K562 (cell line): ENCODE results near the gene DTYMK. TPM values are rescaled to one million over a fixed set of nuclear protein-coding genes. Genes with fewer than 3 reads are reported as not detected.

Experiments
- ARNT ChIP-seq, 2 experiments: fragments of 450-650 bp; IDR thresholded peaks; 2 replicates each; pipeline ENCODE4 v1.6.1; 2016; ENCODE audit warnings: mild to moderate bottlenecking in 1 of 2
- BACH1 ChIP-seq: fragments of 200-800 bp; sonication (Bioruptor generic); IDR thresholded peaks from 2 replicates; pipeline ENCODE4 v1.6.1; 2016; ENCODE audit warnings: missing genetic modification characterization, missing compliant biosample characterization
- KLF1 ChIP-seq: fragments of 450-650 bp; IDR thresholded peaks from 2 replicates; pipeline ENCODE4 v1.6.1; 2016; ENCODE audit warnings: missing genetic modification characterization, missing compliant biosample characterization
- MCM2 ChIP-seq: fragments of 450-650 bp; IDR thresholded peaks from 2 replicates; pipeline ENCODE4 v1.6.1; 2017; ENCODE audit warnings: low read depth, mild to moderate bottlenecking
- MTF1 ChIP-seq: fragments of 250-450 bp; sonication (Bioruptor Pico); IDR thresholded peaks from 2 replicates; pipeline ENCODE4 v1.9.0; 2021; ENCODE audit warnings: moderate library complexity, mild to moderate bottlenecking, inconsistent platforms, borderline replicate concordance
- NFYB ChIP-seq: IDR thresholded peaks from 2 replicates; pipeline ENCODE4 v1.6.1; 2011; ENCODE audit warnings: mild to moderate bottlenecking, moderate library complexity; ENCODE audit not compliant: insufficient read length; ENCODE audit errors: extremely low read depth
- RFX7 ChIP-seq: fragments of 250-450 bp; sonication (Bioruptor Pico); IDR thresholded peaks from 2 replicates; pipeline ENCODE4 v1.5.1; 2021; ENCODE audit warnings: mild to moderate bottlenecking
- RNF2 ChIP-seq: sonication (generic); IDR thresholded peaks from 2 replicates; pipeline ENCODE4 v1.6.1; 2016
- SAFB ChIP-seq: fragments of 200-400 bp; formaldehyde crosslinking; IDR thresholded peaks from 2 replicates; pipeline ENCODE4 v1.6.1; 2017; ENCODE audit warnings: low read depth, low read length, borderline replicate concordance
- SIN3A ChIP-seq, 2 experiments: fragments of 150-350 bp in 1 of 2; IDR thresholded peaks; 2 replicates each; pipeline ENCODE4 v1.6.1; 2011 to 2016; ENCODE audit warnings: borderline replicate concordance in 2 of 2, low read depth in 2 of 2, low read length in 2 of 2, mild to moderate bottlenecking in 2 of 2, moderate library complexity in 2 of 2; ENCODE audit not compliant: control insufficient read depth in 1 of 2
- SOX6 ChIP-seq: fragments of 450-650 bp; IDR thresholded peaks from 2 replicates; pipeline ENCODE4 v1.6.1; 2014; ENCODE audit warnings: mild to moderate bottlenecking
- TAF9B ChIP-seq: fragments of 450-650 bp; IDR thresholded peaks from 2 replicates; pipeline ENCODE4 v1.6.1; 2018; ENCODE audit warnings: mild to moderate bottlenecking; ENCODE audit not compliant: partially characterized antibody
- TFAM ChIP-seq: fragments of 250-450 bp; sonication (Bioruptor Pico); conservative IDR thresholded peaks from 2 replicates; pipeline ENCODE4 v1.5.0; 2021; ENCODE audit warnings: mild to moderate bottlenecking, moderate library complexity
- ZBTB17 ChIP-seq: fragments of 450-650 bp; formaldehyde crosslinking; IDR thresholded peaks from 2 replicates; pipeline ENCODE4 v1.4.0; 2020; ENCODE audit warnings: mild to moderate bottlenecking
- ZNF408 ChIP-seq: fragments of 250-450 bp; sonication (Bioruptor Pico); IDR thresholded peaks from 2 replicates; pipeline ENCODE4 v1.4.0; 2020; ENCODE audit warnings: low read depth, mild to moderate bottlenecking, moderate library complexity
- polyA plus RNA-seq, 8 experiments: library from polyadenylated mRNA; depleted of rRNA in 4 of 8; stranded (reverse) in 5 of 8; unstranded in 3 of 8; fragments of >200 nt; fragmentation: Nextera tagmentation in 2 of 8; fragmentation: Illumina TruSeq in 1 of 8; extraction: Ambion mirVana in 2 of 8; extraction: Trizol in 1 of 8; gene quantifications; 2 replicates each; pipeline versions ENCODE4 v1.2.1 to v1.2.3, GENCODE V29; 2011 to 2014; ENCODE audit warnings: inconsistent platforms in 1 of 8, missing spikeins in 1 of 8
- total RNA-seq, 7 experiments: library from RNA; depleted of rRNA in 6 of 7; stranded (reverse); fragments of >200 nt in 6 of 7; fragmentation: Illumina TruSeq in 2 of 7; extraction: Trizol in 2 of 7; gene quantifications; 2 replicates each; pipeline versions ENCODE4 v1.2.1 to v1.2.3, GENCODE V29; 2011 to 2021; ENCODE audit warnings: low replicate concordance in 1 of 7
- TF ChIP-seq, protein P1 (sequence below): sonication (generic); formaldehyde crosslinking; IDR thresholded peaks from 2 replicates; pipeline ENCODE4 v1.8.0; 2022; ENCODE audit warnings: mild to moderate bottlenecking, missing genetic modification reagents
- TF ChIP-seq, protein P2 (sequence below): sonication (generic); formaldehyde crosslinking; IDR thresholded peaks from 2 replicates; pipeline ENCODE4 v1.8.0; 2022; ENCODE audit warnings: mild to moderate bottlenecking, missing genetic modification reagents
- TF ChIP-seq, protein P3 (sequence below): sonication (generic); formaldehyde crosslinking; IDR thresholded peaks from 2 replicates; pipeline ENCODE4 v1.4.0; 2020; ENCODE audit warnings: mild to moderate bottlenecking, missing genetic modification reagents
- TF ChIP-seq, protein P4 (sequence below): fragments of 450-650 bp; IDR thresholded peaks from 2 replicates; pipeline ENCODE4 v1.6.1; 2016; ENCODE audit warnings: missing biosample characterization, missing genetic modification characterization

Gene DTYMK
- total and polyA plus RNA-seq, 9 of the 15 experiments (the other 6 are each of a cell fraction or from before 2014, with no cell fraction given), result 8.2 to 85.0 (median 47.9) TPM

DNA sequence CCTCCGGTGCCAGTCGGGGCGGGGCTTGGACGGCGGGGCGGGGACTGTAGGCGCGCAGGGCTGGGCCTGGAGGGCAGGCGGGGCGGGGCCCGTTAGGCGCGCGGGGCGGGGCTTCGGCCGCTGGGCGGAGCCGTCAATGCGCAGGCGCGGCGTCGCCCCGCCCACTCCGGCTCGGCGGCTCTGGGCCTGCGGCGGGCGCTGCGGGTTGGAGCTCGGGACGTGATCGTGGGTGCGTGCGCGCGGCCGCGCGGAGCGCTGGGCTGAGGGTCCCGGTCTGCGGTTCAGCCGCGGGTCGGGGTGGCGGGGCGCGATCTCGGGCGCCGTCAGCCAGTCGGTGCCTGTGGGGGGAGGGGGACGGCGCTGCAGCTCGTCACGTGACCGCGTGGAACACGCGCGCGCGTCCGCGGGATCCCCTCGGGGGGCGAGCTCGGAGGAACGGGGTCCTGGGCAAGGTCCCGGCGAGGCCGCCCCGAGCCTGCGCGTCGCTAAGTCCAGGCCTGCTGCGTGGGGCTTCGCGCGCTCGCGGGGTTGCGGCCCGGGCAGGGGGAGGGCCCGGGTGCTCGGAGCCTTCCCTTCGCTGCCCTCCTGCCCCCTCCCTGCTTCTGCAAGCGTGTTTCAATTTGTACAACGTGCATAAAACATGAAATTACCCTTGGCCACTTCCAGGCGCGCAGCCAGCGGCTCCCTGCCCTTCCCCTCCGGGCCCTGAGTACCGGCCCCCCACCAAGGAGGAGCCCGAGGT lies 48.0 kb upstream of the DTYMK start, which contains the start of gene D2HGDH (continued):
- TF ChIP-seq, protein P1, sequence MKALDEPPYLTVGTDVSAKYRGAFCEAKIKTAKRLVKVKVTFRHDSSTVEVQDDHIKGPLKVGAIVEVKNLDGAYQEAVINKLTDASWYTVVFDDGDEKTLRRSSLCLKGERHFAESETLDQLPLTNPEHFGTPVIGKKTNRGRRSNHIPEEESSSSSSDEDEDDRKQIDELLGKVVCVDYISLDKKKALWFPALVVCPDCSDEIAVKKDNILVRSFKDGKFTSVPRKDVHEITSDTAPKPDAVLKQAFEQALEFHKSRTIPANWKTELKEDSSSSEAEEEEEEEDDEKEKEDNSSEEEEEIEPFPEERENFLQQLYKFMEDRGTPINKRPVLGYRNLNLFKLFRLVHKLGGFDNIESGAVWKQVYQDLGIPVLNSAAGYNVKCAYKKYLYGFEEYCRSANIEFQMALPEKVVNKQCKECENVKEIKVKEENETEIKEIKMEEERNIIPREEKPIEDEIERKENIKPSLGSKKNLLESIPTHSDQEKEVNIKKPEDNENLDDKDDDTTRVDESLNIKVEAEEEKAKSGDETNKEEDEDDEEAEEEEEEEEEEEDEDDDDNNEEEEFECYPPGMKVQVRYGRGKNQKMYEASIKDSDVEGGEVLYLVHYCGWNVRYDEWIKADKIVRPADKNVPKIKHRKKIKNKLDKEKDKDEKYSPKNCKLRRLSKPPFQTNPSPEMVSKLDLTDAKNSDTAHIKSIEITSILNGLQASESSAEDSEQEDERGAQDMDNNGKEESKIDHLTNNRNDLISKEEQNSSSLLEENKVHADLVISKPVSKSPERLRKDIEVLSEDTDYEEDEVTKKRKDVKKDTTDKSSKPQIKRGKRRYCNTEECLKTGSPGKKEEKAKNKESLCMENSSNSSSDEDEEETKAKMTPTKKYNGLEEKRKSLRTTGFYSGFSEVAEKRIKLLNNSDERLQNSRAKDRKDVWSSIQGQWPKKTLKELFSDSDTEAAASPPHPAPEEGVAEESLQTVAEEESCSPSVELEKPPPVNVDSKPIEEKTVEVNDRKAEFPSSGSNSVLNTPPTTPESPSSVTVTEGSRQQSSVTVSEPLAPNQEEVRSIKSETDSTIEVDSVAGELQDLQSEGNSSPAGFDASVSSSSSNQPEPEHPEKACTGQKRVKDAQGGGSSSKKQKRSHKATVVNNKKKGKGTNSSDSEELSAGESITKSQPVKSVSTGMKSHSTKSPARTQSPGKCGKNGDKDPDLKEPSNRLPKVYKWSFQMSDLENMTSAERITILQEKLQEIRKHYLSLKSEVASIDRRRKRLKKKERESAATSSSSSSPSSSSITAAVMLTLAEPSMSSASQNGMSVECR (CRISPR knock-in tag), result peak; percentile 31; the same call in 1 of the 2 replicates
- TF ChIP-seq ZBTB17 (CRISPR knock-in tag) (0 out of 2 replicates have a peak, but pooled peaks have one; percentile 44), RNF2 (no peak), SIN3A (IDR thresholded peaks at IDR 0.05; ENCODE audit: borderline replicate concordance in 2 of 2, control insufficient read depth in 1 of 2, low read depth in 2 of 2, low read length in 2 of 2) (no peak; a peak in 1 of 4 replicates), ARNT (IDR thresholded peaks at IDR 0.05) (no peak), KLF1 (tag) (no peak), BACH1 (tag) (no peak), TFAM (no peak), ZNF408 (no peak), RFX7 (no peak), SAFB (peak; percentile 99), NFYB (no peak), TAF9B (no peak), SOX6 (0 out of 2 replicates have a peak, but pooled peaks have one; percentile 30), MTF1 (CRISPR knock-in tag) (no peak), MCM2 (no peak)
- TF ChIP-seq, protein P2, sequence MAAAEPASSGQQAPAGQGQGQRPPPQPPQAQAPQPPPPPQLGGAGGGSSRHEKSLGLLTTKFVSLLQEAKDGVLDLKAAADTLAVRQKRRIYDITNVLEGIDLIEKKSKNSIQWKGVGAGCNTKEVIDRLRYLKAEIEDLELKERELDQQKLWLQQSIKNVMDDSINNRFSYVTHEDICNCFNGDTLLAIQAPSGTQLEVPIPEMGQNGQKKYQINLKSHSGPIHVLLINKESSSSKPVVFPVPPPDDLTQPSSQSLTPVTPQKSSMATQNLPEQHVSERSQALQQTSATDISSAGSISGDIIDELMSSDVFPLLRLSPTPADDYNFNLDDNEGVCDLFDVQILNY (CRISPR knock-in tag), result no peak
- TF ChIP-seq, protein P3, sequence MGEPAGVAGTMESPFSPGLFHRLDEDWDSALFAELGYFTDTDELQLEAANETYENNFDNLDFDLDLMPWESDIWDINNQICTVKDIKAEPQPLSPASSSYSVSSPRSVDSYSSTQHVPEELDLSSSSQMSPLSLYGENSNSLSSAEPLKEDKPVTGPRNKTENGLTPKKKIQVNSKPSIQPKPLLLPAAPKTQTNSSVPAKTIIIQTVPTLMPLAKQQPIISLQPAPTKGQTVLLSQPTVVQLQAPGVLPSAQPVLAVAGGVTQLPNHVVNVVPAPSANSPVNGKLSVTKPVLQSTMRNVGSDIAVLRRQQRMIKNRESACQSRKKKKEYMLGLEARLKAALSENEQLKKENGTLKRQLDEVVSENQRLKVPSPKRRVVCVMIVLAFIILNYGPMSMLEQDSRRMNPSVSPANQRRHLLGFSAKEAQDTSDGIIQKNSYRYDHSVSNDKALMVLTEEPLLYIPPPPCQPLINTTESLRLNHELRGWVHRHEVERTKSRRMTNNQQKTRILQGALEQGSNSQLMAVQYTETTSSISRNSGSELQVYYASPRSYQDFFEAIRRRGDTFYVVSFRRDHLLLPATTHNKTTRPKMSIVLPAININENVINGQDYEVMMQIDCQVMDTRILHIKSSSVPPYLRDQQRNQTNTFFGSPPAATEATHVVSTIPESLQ (CRISPR knock-in tag), result no peak
- TF ChIP-seq, protein P4, sequence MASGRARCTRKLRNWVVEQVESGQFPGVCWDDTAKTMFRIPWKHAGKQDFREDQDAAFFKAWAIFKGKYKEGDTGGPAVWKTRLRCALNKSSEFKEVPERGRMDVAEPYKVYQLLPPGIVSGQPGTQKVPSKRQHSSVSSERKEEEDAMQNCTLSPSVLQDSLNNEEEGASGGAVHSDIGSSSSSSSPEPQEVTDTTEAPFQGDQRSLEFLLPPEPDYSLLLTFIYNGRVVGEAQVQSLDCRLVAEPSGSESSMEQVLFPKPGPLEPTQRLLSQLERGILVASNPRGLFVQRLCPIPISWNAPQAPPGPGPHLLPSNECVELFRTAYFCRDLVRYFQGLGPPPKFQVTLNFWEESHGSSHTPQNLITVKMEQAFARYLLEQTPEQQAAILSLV (tag), result no peak
